ENCODE measurements around the gene GHRL.

DNA sequence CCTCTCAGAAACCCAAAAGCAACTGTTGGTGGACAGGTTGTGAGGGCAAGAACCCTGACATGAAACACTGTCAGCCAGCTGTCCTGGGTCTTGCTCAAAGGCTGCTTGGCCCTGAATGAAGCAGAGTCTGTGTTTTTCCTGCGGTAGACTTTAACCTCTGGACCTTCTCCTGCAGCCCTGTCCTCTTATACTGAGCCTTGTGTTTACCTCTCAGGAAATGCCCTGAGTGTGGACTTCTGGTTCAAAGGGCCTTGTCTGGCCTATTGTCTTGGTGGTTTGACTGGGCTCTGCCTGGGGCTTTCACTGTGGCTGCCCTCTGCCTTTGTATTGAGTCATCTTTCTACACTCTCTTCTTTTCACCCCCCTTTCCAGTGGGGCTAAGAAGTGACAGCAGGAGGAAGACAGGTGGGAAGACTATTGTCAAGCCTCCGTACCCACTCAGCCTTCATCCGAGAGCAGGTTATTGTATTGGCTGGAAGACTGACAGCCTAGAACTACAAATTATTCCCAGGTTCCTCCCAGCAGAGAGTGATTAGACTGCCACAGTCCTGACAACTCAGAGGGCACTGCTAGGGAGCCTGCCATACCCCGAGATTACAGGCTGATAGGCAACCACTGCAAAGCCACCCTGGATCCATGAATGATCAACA is 24.7 kb upstream of the GHRL start:
- TF ChIP-seq, protein P1, sequence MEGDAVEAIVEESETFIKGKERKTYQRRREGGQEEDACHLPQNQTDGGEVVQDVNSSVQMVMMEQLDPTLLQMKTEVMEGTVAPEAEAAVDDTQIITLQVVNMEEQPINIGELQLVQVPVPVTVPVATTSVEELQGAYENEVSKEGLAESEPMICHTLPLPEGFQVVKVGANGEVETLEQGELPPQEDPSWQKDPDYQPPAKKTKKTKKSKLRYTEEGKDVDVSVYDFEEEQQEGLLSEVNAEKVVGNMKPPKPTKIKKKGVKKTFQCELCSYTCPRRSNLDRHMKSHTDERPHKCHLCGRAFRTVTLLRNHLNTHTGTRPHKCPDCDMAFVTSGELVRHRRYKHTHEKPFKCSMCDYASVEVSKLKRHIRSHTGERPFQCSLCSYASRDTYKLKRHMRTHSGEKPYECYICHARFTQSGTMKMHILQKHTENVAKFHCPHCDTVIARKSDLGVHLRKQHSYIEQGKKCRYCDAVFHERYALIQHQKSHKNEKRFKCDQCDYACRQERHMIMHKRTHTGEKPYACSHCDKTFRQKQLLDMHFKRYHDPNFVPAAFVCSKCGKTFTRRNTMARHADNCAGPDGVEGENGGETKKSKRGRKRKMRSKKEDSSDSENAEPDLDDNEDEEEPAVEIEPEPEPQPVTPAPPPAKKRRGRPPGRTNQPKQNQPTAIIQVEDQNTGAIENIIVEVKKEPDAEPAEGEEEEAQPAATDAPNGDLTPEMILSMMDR (IDR thresholded peaks at IDR 0.05): no peak
- no peak for TF ChIP-seq POLR2AphosphoS5 (IDR thresholded peaks at IDR 0.05)

All from upper lobe of left lung (tissue), 4 donors.